ENCODE results near the gene KIF16B.

DNA sequence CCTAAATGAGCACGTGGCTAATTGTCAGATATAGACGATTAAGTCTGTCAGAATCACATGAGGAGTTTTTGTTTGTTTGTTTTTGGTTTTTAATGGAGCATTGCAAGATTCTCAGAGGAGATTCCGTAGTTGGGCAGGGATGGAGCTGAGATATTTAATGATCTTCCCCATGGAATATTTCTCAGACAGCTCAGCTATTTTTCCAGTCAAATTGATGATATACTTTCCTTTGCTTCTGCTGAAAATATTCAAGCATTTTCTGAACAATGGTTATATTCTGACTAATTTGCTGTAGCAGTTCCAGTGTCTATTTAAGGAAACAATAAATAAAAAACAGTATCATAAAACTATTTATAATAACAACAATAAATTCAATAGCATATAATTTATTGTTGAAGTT lies 348.4 kb downstream of the KIF16B start:
- TF ChIP-seq, protein P1, sequence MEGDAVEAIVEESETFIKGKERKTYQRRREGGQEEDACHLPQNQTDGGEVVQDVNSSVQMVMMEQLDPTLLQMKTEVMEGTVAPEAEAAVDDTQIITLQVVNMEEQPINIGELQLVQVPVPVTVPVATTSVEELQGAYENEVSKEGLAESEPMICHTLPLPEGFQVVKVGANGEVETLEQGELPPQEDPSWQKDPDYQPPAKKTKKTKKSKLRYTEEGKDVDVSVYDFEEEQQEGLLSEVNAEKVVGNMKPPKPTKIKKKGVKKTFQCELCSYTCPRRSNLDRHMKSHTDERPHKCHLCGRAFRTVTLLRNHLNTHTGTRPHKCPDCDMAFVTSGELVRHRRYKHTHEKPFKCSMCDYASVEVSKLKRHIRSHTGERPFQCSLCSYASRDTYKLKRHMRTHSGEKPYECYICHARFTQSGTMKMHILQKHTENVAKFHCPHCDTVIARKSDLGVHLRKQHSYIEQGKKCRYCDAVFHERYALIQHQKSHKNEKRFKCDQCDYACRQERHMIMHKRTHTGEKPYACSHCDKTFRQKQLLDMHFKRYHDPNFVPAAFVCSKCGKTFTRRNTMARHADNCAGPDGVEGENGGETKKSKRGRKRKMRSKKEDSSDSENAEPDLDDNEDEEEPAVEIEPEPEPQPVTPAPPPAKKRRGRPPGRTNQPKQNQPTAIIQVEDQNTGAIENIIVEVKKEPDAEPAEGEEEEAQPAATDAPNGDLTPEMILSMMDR (IDR thresholded peaks at IDR 0.05) = no peak
- no peak for TF ChIP-seq POLR2A (IDR thresholded peaks at IDR 0.05)

Data from uterus (tissue), 2 donors.